ENCODE data around the gene ANTKMT.
"Not testable (repeated sequence)": the region's sequence is repeated elsewhere in the genome, so short reads cannot be mapped to it uniquely, and the experiment has no call there.

The ANTKMT gene

DNA sequence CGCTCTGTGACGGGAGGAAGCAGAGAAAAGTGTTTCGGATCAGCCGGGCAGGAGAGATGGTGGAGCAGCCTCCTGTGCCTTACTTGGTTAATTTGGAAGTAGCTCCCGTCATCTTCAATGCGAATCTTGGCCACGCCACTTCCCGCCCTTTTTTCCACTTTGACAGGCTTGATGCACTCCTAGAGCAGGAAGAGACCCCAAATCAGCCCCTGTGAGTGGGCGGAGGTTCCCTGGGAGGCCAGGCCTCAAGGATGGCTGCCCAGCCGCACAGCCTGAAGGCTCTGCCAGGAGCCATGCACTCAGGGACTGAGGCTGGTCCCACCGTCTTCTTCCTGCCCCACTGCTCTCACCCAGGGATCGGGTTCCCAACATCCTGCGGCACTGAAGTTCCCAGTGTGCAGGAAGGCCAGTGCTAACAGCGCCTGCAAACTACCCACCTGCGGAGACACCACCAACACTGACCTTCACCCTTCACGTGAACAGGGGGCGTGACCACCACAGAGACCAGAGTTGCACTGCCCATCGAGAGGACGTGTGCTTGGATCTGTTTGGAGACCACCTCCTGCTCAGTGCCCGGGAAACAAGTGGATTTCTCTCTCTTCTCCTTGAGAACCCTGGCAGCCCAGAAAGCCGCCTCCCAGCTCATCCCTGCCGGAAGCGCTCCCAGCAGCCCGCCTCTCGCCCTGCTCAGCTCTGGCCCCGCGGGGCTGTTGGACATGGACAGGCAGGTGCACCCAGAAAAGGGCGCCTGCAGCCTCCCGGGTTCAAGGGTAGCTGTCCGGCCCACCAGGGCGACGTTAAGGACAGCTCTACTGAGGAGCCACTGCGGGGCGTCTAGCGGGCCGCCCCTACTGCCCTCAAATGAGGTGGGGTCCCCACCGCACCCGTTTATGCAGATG lies 18.9 kb downstream of the ANTKMT start:
- FAIRE-seq, result no peak

GRCh38 chr16:740459-740763 lies 19.5 kb downstream of the ANTKMT start:
- no peak for FAIRE-seq
- no peak for DNase-seq (ENCODE audit: insufficient read length, low spot score)

More for the DNA sequence above, 18.9 kb downstream of the ANTKMT start:
- no peak for DNase-seq (ENCODE audit: insufficient read length, low spot score)

DNA sequence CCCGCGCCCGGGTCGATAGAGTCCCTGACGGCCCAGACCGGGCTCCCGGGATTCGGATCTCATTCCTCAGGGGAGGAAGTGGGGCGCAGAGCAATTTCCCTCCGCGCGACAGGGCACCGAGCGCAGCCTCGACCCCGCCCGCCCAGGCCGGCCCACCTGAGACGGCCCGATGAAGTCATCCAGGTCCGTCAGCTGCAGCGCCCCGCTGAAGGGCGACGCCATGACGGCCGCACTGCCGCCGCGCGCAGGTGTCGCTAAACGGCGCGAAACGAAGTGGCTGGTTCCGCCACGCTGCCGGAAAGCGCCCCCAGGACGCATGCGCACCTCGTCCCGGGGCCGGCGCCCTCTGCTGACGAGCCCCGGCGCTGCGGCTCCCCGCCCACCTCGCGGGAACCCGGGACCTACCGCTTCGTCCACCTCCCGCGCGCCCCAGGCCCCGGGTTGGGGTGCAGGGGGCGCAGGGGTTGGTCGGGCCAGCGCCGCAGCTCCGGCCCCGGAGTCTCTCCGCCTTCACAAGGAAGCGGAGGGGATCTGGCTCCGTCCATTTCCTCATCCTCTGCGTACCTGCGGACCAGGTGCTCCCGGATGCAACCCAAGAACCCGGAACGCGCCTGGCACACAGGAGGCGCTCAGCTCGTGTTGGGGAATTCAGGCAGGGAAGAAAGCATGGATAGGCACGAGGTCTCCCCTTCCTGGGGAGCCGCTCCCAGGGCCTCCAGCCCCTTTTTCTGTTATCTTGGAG lies 20.0 kb downstream of the ANTKMT start, which contains the start of gene CIAO3:
Gene CIAO3 (minus strand): TSS at position 234 of the 742 bp plus-strand sequence. CDS start 12 bp downstream, at position 222.
- DNase-seq (ENCODE audit: insufficient read length, low spot score), result peak; percentile 98
- no peak for FAIRE-seq

- FAIRE-seq (no peak), DNase-seq (ENCODE audit: insufficient read length, low spot score) (no peak)
Observed at GRCh38 chr16:741986-742629, 21.2 kb downstream of the ANTKMT start.

DNA sequence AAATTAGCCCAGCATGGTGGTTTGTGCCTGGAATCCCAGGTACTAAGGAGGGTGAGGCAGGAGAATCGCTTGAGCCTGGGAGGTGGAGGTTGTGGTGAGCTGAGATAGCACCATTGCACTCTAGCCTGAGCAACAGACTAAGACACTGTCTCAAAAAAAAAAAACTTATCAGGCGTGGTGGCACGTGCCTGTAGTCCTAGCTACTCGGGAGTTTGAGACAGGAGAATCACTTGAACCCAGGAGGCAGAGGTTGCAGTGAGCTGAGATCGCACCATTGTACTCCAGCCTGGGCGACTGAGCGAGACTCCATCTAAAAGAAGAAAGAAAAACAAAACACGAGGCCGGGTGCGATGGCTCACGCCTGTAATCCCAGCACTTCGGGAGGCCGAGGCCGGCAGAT lies 21.9 kb downstream of the ANTKMT start:
- not testable (repeated sequence) for DNase-seq (ENCODE audit: insufficient read length, low spot score); FAIRE-seq

DNA sequence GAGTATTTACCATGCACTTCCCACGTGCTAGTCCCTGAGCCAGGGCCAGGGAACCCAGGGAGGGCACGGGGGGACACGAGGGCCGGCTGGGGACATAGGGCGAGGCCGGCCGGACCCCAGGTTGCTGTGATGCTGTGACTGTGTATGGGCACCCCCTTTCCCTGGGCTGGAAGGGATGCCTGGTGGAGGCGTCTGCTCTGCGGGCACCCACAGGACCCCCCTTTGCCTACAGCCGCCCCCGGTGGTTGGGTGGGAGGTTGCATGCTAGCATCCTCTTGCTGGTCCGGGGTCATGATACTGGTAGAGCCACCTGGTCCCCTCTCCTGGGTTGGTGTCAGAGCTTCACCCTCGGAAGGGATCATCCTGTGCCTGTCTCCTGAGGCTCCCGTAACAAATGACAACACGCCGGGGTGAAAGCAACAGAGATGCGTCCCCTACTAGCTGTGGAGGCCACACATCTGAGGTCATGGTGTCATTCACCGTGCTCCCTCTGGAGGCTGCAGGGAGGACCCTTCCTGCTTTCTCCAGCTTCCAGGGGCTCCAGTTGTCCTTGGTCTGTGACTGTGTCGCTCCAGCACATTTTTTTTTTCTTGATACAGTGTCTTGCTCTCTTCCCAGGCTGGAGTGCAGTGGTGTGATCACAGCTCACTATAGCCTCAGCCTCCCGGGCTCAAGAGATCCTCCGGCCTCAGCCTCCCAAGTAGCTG lies 23.0 kb downstream of the ANTKMT start:
- FAIRE-seq (no peak), DNase-seq (ENCODE audit: insufficient read length, low spot score) (no peak)

- no peak for DNase-seq (ENCODE audit: insufficient read length, low spot score)
- FAIRE-seq, result no peak
Observed at GRCh38 chr16:745739-746138, 24.8 kb downstream of the ANTKMT start.

DNA sequence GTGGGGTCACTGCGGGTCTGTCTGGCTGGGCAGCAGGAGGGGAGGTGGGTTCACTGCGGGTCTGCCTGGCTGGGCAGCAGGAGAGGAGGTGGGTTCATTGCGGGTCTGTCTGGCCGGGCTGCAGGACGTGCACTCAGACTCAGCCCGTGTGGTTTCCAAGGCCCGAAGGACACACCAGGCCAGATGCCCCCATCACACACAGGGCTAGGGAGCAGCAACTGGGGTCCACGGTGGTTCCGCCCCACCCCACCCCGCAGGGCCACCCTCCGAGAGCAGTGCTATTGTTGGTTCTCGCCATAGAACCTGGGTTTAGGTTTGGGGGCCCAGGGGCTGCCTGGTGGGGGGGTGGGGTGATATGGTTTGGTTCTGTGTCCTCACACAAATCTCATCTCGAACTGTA lies 25.7 kb downstream of the ANTKMT start:
- no peak for FAIRE-seq
- no peak for DNase-seq (ENCODE audit: insufficient read length, low spot score)

DNA sequence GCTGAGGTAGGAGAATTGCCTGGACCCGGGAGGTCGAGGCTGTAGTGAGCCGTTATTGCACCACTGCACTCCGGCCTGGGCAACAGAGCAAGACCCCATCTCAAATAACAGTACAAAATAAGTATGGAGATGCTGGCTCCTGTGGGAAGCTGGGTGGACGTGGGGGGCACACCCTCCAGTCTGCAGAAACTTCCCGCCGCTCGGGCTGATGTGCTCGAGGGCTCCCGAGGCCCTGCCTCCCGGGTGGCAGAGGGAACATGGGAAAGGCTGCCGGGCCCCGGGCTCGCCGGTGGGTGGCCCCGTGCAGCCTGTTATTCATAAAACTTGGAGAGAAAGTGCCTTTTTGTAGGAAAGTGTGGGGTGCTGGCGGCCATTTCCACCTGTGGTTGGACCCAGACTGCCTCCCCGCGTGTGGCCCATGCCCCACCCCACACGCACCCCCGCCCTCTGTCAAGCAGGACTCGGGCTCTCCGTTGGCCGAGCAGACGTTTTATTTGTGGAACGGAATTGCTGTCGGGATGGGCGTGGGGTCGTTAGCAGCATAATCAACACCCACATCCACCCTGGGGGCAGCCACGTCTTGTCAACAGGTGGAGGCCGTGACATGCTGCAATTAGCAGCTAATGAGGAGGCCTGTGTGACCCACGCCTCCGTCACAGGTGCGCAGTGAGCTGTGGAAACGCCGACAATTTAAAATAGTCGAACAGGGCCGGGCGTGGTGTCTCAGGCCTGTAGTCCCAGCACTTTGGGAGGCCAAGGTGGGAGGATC lies 27.2 kb downstream of the ANTKMT start:
- FAIRE-seq, result no peak
- DNase-seq (ENCODE audit: insufficient read length, low spot score), result no peak

DNA sequence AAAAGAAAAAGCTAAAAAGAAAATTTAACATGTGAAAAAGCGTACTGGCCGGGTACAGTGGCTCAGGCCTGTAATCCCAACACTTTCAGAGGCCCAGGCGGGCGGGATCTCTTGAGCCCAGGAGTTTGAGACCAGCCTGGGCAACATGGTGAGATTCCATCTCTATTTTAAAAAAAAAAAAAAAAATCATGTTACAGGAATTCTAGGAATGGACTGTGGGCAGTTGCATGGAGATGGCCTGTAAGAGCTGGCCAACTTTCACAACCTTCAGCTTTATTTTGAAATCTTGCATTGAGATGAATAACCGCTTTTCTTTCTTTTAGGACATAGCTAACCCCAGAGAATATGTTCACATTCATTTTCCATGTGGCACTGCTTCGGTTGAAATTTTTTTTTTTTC lies 28.1 kb downstream of the ANTKMT start:
- no peak for FAIRE-seq
- DNase-seq (ENCODE audit: insufficient read length, low spot score), result no peak

GRCh38 chr16:750485-750884 lies 29.5 kb downstream of the ANTKMT start:
- FAIRE-seq (no peak), DNase-seq (ENCODE audit: insufficient read length, low spot score) (no peak)

- DNase-seq (ENCODE audit: insufficient read length, low spot score), result no peak
- no peak for FAIRE-seq
Observed at GRCh38 chr16:751152-752006, 30.4 kb downstream of the ANTKMT start.

- DNase-seq (ENCODE audit: insufficient read length, low spot score), result no peak
- FAIRE-seq, result no peak
Observed at GRCh38 chr16:752007-752312, 31.0 kb downstream of the ANTKMT start.

DNA sequence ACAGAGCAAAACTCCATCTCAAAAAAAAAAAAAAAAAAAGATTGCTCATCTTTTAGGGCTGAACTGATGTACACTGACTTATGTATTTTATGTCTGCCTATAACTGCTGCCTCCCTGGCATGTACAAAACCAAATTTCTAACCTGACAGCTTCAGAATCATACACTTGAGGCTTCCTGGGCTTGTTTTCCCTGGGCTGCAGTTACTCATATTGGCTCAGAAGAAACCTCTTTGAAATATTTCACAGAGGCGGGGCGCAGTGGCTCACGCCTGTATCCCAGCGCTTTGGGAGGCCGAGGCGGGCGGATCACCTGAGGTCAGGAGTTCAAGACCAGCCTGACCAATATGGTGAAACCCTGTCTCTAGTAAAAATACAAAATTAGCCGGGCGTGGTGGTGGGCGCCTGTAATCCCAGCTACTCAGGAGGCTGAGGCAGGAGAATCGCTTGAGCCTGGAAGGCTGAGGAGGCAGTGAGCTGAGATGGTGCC lies 33.2 kb downstream of the ANTKMT start:
- FAIRE-seq; DNase-seq (ENCODE audit: insufficient read length, low spot score): not testable (repeated sequence)

- no peak for FAIRE-seq
- no peak for DNase-seq (ENCODE audit: insufficient read length, low spot score)
Observed at GRCh38 chr16:754656-755055, 33.7 kb downstream of the ANTKMT start.

GRCh38 chr16:756428-756827 lies 35.5 kb downstream of the ANTKMT start:
- no peak for FAIRE-seq
- DNase-seq (ENCODE audit: insufficient read length, low spot score), result no peak

DNA sequence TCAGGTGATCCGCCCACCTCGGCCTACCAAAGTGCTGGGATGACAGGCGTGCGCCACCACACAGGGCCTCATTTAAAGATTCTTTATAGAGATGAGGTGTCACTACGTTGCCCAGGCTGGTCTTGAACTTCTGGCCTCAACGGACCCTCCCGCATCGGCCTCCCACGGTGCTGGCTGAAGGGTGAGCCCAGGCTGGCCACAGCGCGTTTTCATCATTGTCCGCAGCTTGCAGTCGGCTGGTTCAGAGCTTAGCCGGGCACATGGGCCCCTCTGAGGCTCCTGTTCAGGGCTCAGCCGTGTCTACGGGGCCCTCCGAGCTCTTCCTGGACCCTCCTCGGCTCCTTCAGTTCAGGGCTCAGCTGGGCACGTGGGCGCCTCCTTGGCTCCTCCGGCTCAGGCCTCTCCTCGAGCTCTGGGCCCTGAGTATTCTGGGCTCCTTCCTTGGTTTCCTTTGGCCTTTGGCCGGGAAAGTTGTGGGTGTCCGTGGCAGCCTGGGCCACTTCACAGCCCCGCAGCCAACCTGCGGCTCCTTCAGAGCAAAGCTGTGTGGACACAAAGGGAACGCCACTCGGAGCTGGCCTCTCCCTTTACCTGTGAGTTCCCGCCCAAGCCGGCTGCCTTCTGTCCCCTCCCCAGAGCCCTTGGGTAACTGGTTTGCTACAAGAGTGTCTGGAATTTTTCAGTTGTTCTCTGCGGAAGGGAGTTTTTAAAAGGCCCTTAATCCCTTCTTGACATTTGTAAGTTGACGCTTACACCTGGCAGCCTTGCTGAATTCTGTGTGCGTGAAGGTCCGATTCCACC lies 38.4 kb downstream of the ANTKMT start:
- no peak for DNase-seq (ENCODE audit: insufficient read length, low spot score)
- no peak for FAIRE-seq

DNA sequence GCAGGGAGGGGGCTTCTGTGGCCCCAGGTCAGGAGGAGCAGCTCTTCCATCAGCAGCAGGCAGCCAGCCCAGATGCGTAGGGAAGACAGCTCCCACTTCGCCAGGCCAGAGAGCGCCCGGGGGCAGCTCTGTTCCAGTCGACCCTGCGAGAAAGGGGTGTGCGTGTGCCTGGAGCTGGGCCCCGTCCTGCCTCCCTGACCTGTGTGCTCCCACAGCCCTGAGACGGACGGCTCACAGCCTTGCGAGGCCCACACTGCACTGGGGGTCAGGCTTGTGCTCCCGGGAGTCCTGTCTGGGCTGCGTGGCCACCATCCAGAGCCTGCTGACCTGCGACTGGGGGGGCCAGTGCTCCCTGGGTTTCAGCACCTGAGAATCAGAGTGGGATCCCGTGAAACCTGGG lies 39.1 kb downstream of the ANTKMT start:
- DNase-seq (ENCODE audit: insufficient read length, low spot score), result no peak
- no peak for FAIRE-seq
